ENCODE data around the gene IL12RB2. TPM values are rescaled to one million over a fixed set of nuclear protein-coding genes. Genes with fewer than 3 reads are reported as not detected.
"Not testable (repeated sequence)": the region's sequence is repeated elsewhere in the genome, so short reads cannot be mapped to it uniquely, and the experiment has no call there.

IL12RB2 gene
- polyA plus RNA-seq, 1 donor: 1.1 TPM

DNA sequence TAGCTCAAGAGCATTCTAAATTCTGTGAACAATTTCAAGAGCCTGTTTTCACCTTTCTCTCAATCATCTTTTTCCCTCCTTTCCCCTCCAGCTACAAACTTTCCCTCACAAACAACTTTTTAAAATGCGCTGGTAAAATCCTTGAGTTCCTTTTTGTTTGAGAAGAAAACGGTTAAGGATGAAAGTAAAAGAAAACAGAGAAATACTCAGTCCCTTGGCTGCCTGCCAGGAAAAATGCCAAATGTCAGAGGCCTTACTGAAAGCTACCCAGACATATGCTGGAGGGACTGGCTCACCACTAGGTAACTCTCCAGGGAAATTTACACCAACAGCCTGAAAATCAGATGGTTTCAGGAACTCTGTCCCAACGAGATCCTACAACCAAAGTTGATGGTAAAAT is 133.5 kb downstream of the IL12RB2 start:
- no peaks in the 10 kb centered on the region for H3K4me1 ChIP-seq (ENCODE audit: control insufficient read depth, insufficient read depth, low read length)
- no peaks in the 10 kb centered on the region for H3K27me3 ChIP-seq (ENCODE audit: control insufficient read depth, insufficient read depth, low read length)
- no peaks in the 10 kb centered on the region for H3K9me3 ChIP-seq (ENCODE audit: control insufficient read depth, low read depth, low read length)
- no peak overlapping the region for H3K4me3 ChIP-seq (ENCODE audit: low read length)
- 67% methylated on average over 1 of the region's 3 CpGs for whole genome bisulfite sequencing (ENCODE audit: insufficient coverage, low lambda C conversion rate)
- H3K36me3 ChIP-seq (ENCODE audit: control insufficient read depth, insufficient read depth, low read length): no peaks in the 10 kb centered on the region
- no peak for DNase-seq
- H3K27ac ChIP-seq (ENCODE audit: low read length): no peak overlapping the region

DNA sequence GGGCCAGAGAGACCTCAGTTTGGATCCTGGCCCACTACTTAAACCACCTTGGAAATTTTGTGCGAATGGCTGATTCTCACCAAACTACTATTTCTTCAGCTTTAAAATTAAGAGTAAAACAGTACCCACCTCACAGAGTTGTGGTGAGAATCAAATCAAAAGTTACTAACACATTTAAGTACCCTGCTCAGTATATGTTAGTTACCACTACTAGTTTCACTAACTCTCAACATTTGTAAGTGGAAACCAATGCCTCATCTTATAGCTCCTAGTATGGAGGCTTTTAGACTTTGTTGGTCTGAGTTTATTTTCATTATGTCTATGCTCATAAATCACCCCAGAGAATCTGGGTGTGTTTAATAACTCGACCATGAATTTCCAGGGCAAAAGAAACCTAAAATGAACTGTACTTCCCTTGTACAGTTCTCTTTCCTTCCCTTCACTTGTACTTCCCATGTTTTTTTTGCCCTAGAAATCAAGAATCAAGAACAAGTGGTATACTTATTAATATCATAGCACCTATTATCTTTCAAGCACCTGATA is 134.1 kb downstream of the IL12RB2 start:
- no peak overlapping the region for H3K4me3 ChIP-seq (ENCODE audit: low read length)
- no peak overlapping the region for H3K27ac ChIP-seq (ENCODE audit: low read length)
- no peak for DNase-seq
- no peaks in the 10 kb centered on the region for H3K27me3 ChIP-seq (ENCODE audit: control insufficient read depth, insufficient read depth, low read length)
- no CpG with 5 or more reads among the region's 2 CpGs for WGBS (ENCODE audit: insufficient coverage, low lambda C conversion rate)
- H3K4me1 ChIP-seq (ENCODE audit: control insufficient read depth, insufficient read depth, low read length): no peaks in the 10 kb centered on the region
- H3K36me3 ChIP-seq (ENCODE audit: control insufficient read depth, insufficient read depth, low read length): no peaks in the 10 kb centered on the region
- no peaks in the 10 kb centered on the region for H3K9me3 ChIP-seq (ENCODE audit: control insufficient read depth, low read depth, low read length)

DNA sequence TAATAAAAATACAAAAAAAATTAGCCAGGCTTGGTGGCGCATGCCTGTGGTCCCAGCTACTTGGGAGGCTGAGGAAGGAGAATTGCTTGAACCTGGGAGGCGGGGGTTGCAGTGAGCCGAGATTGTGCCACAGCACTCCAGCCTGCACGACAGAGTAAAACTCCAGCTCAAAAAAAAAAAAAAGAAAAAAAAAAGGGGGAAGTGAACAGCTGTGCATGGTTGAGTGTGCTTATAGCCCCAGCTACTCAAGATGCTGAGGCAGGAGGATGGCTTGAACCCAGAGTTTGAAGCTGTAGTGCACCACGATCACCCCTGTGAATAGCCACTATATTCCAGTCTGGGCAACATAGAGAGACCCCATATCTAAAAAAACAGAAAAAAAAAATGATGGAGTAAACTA is 138.3 kb downstream of the IL12RB2 start:
- DNase-seq; H3K36me3 ChIP-seq (ENCODE audit: control insufficient read depth, insufficient read depth, low read length); H3K27me3 ChIP-seq (ENCODE audit: control insufficient read depth, insufficient read depth, low read length); H3K27ac ChIP-seq (ENCODE audit: low read length); H3K9me3 ChIP-seq (ENCODE audit: control insufficient read depth, low read depth, low read length); H3K4me3 ChIP-seq (ENCODE audit: low read length); H3K4me1 ChIP-seq (ENCODE audit: control insufficient read depth, insufficient read depth, low read length): not testable (repeated sequence)
- no CpG with 5 or more reads among the region's 5 CpGs for WGBS (ENCODE audit: insufficient coverage, low lambda C conversion rate)

Other genes starting within 250 kb of the IL12RB2 start
- 0.22 TPM for gene C1orf141, start 172.9 kb upstream of the IL12RB2 start, polyA plus RNA-seq
- 1.1 TPM for gene IL23R, start 141.4 kb upstream of the IL12RB2 start, polyA plus RNA-seq
- gene SERBP1, start 122.5 kb downstream of the IL12RB2 start, polyA plus RNA-seq: 305 TPM

Data from large intestine (tissue), 3 donors.